GM19397 (cell line): ENCODE results near the gene BNIP1.
"Not testable (repeated sequence)": the region's sequence is repeated elsewhere in the genome, so short reads cannot be mapped to it uniquely, and the experiment has no call there.

Experiments used
- ATAC-seq: cut with Tn5 transposase; IDR thresholded peaks from one replicate; pipeline ENCODE4 v1.9.1; 2021; ENCODE audit warnings: mild to moderate bottlenecking, moderate library complexity; ENCODE audit not compliant: unreplicated experiment

The BNIP1 gene, protein sequence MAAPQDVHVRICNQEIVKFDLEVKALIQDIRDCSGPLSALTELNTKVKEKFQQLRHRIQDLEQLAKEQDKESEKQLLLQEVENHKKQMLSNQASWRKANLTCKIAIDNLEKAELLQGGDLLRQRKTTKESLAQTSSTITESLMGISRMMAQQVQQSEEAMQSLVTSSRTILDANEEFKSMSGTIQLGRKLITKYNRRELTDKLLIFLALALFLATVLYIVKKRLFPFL

DNA sequence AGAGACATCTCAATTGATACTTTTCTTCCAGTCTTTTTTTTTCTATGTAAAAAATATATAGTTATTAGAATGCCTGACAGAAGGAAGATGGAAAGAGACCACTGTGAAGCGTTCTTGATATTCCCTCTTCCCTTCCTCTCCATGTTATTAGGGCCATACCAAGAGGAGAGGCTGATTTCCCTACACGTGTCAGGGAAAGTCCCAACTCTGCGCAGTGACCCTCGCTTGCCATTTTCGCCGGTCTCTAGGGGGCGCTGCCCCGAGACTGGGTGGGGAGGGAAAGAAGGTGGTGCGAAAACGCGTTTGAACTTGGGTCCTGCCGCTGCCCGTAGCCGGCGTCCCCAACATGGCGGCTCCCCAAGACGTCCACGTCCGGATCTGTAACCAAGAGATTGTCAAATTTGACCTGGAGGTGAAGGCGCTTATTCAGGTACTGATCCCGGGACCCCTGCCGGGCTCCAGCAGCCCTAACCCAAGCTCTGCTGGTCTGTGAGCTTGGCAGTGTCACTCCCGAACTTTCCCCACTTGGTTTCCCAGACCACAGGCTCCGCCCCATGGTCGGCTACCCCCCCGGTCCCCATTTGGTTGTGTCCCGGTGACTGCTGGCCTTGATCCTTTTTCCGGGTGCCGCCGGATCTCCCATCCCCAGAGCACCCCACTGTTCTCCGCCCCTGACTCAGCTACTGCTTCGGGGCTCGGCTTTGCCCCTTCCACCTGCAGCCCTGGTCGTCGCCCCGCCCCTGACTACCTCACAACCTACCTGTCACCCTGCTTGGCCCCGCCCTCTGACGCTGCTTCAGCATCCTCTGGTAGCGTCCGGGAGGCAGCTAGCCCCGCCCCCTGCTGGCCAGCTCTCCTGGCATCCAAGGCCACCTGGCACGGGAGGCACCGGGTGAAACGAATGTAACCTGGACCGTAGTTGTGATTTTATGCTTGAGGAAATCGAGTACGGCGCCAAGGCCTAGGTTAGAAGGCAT, at the start of gene BNIP1:
Gene BNIP1 (plus strand): TSS at position 332 of the 977 bp plus-strand sequence. CDS start 15 bp downstream, at position 347.
- peak; percentile 81 for ATAC-seq

DNA sequence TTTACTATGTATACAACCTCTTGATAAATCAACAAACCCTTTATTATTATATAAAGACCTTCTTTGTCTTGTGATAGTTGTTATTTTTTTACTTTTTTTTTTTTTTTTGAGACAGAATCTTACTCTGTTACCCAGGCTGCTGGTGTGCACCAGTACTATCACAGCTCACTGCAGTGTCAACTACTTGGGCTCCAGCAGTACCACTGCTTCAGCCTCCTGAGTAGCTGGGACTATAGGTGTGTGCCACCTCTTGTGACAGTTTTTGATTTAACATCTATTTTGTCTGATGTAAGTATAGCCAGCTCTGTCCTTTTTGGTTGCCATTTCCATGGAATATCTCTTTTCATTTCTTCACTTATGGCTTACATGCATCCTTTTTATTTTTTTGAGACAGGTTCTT, 45.5 kb upstream of the BNIP1 start:
- ATAC-seq: no peak

DNA sequence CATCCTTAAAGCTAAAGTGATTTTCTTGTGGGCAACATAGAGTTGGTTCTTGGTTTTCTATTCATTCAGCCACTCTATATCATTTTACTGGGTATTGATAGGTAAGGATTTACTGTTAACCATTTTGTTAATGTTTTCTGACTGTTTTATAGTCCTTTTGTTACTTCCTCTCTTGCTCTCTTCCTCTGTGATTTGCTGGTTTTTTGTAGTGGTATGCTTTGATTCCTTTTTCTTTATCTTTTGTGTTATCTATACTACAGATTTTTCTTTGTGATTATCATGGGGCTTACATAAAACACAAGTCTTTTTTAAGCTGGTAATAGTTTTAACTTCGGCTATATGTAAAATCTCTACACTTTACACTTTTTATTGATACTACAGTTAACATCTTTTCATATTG, 44.9 kb upstream of the BNIP1 start:
- no peak for ATAC-seq

DNA sequence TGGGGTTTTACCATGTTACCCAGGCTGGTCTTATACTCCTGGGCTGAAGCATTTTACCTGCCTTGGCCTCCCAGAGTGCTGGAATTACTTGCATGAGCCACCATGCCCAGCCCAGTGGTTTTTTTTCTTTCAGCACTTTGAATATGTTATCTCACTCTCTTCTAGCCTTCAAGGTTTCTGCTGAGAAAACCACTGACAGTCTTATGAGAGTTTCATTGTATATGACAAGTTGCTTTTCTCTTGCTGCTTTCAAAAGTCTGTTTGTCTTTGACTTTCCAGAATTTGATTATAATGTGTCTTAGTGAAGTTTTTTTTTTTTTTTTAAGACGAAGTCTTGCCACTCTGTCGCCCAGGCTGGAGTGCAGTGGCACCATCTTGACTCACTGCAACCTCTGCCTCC, 43.1 kb upstream of the BNIP1 start:
- no peak for ATAC-seq

DNA sequence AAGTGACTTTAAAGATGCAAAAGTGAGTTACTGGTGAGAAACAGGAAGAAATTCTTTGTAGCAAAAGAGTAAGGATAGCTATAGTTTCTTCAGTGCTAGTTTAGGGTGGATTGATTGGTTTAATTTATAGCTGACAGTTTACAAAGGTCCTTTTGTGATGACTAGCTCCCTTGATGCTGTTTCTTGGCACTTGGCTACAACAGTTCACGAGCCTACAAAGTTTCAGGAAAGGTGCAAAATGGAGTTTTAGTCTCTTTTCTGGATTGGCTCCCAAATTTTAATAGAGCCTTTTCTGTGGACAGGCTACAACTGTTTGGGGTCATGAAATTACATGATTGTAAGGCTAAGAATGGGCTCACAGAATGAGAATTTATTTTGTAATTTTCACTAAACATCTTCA, 40.9 kb upstream of the BNIP1 start:
- no peak for ATAC-seq

DNA sequence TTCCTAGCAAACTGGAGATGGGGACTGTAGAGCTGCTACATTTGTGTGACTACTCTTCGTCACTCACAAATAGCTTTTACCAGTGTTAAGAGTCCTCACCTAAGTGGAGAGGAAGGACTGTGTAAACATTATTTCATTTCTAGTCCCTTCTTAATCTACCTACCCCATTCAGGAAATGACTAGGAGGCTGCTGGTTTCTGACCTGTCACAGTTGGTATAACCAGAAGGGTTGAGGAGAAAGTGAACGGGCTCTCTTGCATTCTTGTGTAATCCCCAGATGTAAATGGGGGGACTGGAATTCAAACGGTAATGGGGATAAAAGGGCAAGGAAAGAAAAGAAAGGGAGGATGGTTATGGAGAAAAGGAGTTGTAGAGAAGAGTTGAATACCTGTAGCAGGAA, 35.4 kb upstream of the BNIP1 start:
- no peak for ATAC-seq

DNA sequence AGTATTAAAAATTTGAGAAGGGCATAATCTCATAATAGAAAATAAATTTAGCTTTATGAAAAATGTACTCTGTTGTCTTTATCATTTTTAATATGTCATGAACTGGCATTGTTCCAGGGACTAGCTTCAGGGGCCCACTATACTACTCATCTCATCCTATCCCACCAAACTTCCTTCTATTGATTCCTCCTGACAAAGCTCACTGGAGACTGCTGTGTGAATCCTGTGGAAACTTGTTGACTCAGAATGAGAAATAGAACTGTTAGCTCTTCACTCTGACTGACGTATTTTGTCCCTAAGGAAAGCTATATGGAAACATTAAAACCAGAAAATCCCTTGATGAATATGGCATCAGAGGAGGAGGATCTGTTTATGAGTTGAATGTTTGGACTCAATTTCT, 29.8 kb upstream of the BNIP1 start:
- no peak for ATAC-seq

DNA sequence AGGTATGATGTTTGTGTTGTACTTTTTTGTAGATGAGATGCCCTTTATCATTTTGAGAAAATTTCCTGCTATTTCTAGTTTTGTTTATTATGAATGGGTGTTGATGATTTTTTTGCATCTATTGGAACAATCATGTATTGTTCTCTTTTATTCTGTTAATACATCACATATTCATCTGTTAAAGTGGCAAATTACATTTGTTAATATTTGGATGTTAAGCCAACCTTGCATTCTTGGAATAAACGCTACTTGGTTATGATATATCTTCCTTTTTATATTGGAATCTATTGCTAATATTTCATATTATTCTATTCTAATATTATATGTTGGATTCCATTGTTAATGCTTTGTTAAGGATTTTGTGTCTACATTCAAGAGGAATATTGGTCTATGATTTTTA, 24.6 kb upstream of the BNIP1 start:
- ATAC-seq: no peak

DNA sequence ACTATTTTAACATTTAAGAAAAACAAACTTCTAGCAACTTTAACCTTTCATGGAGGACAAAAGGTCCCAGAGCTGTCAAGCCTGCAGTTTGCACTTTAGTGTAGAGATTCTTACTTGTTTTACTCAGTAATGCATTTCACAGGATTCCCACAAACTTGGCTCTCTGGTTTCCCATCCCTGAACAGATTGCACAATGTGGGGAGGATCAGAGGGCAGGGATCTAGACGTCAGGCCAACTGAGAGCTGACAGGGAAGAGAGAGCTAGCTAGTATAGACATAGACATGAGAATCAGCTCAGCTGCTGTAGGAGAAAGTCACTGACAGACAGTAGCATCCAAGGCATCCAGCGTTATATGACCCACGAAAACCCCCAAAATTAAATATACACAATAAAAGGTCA, 20.9 kb upstream of the BNIP1 start:
- ATAC-seq: no peak

DNA sequence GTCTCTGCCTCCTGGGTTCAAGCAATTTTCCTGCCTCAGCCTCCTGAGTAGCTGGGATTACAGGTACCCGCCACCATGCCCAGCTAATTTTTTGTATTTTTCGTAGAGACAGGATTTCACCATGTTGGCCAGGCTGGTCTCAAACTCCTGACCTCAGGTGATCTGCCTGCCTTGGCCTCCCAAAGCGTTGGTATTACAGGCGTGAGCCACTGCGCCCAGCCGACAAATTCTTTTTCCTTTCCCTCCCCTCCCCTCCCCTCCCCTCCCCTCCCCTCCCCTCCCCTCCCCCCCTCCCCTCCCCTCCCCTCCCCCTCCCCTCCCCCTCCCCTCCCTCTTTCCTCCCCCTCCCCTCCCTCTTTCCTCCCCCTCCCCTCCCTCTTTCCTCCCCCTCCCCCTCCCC, 12.2 kb upstream of the BNIP1 start:
- not testable (repeated sequence) for ATAC-seq

DNA sequence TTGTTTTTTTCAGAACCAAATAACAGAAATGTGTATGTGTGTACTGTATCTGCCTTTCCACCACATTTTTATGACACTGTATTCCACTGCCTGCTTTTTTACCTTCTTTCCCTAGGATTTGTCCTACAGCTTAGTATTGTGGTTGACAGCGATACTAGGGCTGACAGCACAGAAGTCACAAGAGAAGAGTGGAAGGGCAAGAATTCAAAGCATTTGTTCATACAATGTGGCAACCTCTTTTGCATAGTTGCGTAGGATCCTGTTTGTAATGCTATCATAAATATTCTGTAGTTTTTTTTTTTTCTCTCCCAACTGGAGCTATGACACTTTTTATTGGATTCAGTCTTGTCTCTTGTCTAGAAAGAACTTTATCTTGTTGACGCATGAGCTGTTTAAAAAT, 5.6 kb upstream of the BNIP1 start:
- no peak for ATAC-seq

DNA sequence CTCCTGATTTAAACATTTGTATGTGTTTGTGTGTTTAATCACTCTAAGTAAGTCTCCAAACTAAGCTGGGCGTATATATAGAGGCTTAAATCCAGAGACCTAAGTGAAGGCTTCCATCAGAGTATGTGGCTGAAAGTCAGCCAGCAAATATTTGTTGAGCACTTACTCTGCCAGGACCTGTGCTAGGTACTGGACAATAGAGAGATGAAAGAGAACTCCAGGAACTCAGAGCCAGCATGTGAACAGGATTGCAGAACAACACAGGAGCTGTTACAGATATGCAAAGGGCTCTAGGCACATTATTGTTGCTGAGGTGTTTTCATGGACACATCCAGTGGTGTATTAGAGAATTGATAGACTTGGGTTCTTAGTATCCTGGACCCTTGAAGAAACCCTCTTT, 4.7 kb upstream of the BNIP1 start:
- ATAC-seq: no peak

DNA sequence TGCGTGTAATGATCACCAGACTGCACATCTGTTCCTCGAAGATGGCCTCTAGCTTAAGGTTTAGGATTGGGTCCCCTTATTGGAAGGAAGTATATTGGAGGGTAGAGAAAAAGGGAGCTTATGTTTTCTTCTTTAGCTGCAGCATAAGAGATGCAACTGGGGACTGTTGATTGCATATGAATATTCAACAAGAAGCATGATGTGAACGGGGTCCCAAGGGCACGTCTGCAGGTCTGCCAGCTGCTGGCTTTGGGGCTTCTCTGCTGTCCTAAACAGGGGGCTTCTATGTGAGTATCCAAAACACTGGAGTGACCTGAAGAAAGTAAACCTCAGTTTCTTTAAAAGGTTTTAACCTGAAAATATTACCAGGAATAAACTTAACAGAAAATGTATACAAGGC, 3.6 kb upstream of the BNIP1 start:
- no peak for ATAC-seq

DNA sequence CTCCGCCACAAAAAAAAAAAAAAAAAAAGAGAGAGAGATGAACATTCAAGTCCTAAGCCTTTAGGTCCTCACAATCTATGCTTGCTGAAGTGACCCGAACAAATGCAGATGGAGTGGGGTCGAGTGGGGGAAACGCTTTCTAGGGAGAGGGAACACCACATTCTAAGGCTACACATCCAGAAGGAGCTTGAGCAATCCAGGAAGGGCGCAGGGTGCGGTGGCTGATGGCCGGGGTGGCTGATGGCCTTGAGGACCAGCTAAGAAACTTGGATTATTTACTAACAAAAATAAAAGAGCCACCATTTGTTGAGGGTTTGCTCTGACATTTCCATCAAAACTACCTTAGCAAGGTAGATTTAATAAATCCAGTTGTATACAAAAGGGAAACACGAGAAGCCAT, 764 bp upstream of the BNIP1 start:
- ATAC-seq: no peak

DNA sequence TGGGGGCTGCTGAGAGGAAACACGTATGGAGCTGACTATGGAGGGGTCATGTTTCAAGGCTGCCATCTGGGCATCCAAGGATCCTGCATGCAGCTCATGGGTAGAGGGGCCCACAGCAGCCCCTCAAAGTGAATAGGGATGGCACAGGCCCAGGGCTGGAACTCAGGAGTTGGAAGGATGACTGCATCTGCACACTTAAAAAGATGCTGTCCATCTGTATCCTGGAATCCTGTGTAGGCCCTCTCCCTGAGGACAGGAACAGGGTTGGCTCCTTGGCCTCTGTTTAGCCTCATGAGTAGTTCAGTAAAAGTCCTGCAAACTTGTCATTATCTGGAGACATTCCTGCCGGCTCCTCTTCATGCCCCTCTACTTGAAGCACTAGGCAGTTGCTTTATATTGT, 4.0 kb downstream of the BNIP1 start:
- ATAC-seq: no peak

DNA sequence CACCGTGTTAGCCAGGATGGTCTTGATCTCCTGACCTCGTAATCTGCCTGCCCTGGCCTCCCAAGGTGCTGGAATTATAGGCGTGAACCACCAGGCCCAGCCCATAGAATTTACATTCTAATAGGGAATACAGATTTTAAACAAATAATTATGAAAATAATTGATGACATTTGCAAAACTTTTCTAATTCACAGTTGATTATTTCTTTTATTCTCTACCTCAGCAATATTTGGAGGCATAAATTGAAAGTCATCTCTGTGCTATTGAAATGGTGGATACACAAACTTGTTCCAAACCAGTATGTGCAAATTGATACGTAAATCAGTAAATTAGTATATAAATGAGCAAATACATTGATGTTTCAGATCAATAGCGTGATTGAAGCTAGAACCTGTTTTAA, 8.2 kb downstream of the BNIP1 start:
- no peak for ATAC-seq

DNA sequence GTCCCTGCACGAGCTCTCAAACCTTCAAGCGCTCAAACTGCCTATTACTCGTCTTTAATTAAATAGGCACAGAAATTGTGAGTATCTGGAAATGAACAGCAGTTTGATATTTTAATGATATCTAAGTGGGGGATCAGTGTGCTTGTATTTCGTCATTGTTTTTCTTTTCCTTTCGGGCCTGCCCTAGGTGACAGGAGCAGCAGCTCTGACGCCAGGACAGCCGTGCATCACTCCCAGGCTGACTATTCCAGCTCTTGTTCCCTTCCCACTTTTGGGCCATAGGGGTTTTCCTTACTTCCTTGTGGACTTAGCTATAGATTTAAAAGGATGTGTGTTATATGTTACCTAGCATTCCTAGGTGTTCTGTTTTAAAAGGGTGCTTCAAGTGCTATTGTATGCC, 9.5 kb downstream of the BNIP1 start:
- no peak for ATAC-seq

DNA sequence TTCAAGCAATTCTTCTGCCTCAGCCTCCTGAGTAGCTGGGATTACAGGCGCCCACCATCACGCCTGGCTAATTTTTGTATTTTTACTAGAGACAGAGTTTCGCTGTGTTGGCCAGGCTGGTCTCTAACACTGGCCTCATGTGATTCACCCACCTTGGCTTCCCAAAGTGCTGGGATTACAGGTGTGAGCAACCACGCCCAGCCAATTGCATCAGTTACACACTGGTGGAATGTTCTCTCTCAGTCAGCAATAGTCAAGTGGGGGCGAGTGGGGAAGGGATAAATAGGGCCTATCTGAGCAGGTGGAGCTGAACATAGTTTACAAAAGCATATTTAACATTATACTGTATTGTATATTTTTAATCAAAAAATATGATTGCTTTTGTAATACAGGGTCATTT, 10.3 kb downstream of the BNIP1 start:
- not testable (repeated sequence) for ATAC-seq

DNA sequence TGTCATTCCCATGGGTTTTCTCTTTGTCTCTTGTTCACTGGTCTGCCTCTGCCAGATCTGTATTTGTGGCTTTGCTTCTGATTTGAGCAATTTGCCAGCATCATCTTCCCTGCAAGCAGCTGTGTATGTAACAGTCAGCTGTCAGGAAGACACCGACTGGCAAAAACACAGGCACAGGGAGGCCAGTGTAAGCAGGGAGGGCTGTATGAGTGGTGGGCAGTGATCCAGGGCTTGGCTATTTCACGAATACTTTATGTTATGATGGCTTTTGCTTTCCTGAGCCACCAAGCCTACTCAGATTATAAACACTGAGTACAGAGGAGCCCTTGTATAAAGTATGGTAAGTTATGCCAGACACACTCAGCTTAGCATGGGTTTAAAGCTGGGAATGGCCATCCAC, 11.6 kb downstream of the BNIP1 start:
- ATAC-seq: no peak

DNA sequence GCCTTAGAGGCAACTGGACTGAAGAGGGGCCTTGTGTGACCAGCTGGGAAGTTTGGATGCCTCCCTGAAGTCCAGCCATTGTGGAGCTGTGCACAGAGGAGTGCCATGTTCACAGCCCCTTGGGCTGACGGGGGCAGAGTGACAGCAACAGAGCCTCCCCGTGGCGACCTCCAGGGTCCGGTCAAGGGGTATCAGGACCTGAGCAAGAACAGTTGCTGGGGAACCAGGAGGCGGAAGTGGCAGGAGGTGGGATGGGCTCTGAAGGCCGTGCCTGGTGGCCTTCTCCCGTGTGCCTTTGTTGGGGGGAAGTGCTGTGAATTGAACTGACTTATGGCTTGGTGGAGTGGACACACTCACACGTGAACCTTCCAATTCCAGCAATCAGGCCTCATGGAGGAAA, 14.0 kb downstream of the BNIP1 start:
- no peak for ATAC-seq

DNA sequence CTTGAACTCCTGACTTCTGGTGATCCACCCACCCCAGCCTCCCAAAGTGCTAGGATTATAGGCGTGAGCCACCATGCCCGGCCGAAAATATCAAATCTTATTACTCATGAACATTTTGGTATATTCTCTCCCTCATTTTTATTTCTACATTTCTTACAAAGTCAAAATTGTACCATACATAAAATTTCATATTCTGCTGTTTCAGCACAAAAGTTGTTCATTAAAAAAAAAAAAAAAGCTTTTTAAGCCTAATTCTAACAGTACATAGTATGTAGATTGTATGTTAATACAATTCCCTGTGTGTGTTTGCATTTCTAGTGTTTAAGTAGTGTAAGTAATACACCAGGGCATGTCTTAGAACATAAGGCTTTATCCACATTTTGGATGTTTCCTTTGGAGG, 14.9 kb downstream of the BNIP1 start:
- no peak for ATAC-seq

DNA sequence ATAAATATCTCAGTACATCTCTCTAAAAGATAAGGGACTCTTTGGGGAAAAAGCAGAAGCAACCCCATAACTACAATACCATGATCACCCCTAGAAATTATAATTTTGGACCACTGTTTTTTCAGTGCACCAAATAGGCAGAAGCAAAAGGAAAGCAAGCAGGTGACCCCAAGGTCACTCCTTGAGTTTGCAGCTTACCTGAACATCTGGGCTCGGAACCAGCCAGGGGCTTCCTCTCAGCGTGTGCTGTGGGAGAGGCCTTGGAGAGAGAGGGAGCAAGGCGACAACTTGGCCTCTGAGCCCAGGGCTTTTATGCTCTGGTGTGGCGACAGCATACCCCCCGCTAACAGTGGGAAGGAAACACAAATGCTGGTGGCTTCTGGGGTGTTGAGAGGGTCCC, 16.8 kb downstream of the BNIP1 start:
- no peak for ATAC-seq
